Neural cell (in vitro differentiated cells): ENCODE results near the gene KASH5. TPM values are rescaled to one million over a fixed set of nuclear protein-coding genes. Genes with fewer than 3 reads are reported as not detected.

Experiments
- H2AFZ ChIP-seq: fragments of 200-600, 300-800 bp; sonication (generic), shearing (Covaris generic); 2 replicates; pipeline ENCODE4 v1.6.0; 2014; ENCODE audit warnings: low read depth, mild to moderate bottlenecking, antibody characterized with exemption, low read length, moderate library complexity
- H3F3A ChIP-seq: fragments of 200-600 bp; shearing (Covaris generic); 2 replicates; pipeline ENCODE4 v1.6.1; 2016; ENCODE audit warnings: mild to moderate bottlenecking, moderate library complexity, mixed read lengths, antibody characterized with exemption, low read length; ENCODE audit not compliant: insufficient read depth, poor library complexity, severe bottlenecking
- H3K27ac ChIP-seq: fragments of 200-600, 300-800 bp; sonication (generic), shearing (Covaris generic); 2 replicates; pipeline ENCODE4 v1.5.1; 2014; ENCODE audit warnings: mild to moderate bottlenecking, low read length, moderate library complexity
- H3K27me3 ChIP-seq: fragments of 300-800, 200-600 bp; sonication (generic), shearing (Covaris generic); 2 replicates; pipeline ENCODE4 v1.6.0; 2014; ENCODE audit warnings: mild to moderate bottlenecking, low read depth, low read length, moderate library complexity; ENCODE audit not compliant: insufficient read depth
- H3K36me3 ChIP-seq: fragments of 300-800, 200-600 bp; sonication (generic), shearing (Covaris generic); 2 replicates; pipeline ENCODE4 v1.5.1; 2014; ENCODE audit warnings: mild to moderate bottlenecking, antibody characterized with exemption, low read length, moderate library complexity; ENCODE audit not compliant: insufficient read depth
- H3K4me2 ChIP-seq: fragments of 300-800, 200-600 bp; sonication (generic), shearing (Covaris generic); 2 replicates; pipeline ENCODE4 v1.6.0; 2014; ENCODE audit warnings: mild to moderate bottlenecking, low read length
- H3K4me3 ChIP-seq: fragments of 300-800, 200-600 bp; sonication (generic), shearing (Covaris generic); 2 replicates; pipeline ENCODE4 v1.5.1; 2014; ENCODE audit warnings: mild to moderate bottlenecking, low read length, moderate library complexity
- H3K79me2 ChIP-seq: fragments of 200-600 bp; shearing (Covaris generic); replicated peaks from 2 replicates; pipeline ENCODE4 v1.6.0; 2014; ENCODE audit warnings: mild to moderate bottlenecking, low read length, moderate library complexity; ENCODE audit not compliant: insufficient read depth
- H3K9ac ChIP-seq: fragments of 300-800, 200-600 bp; sonication (generic), shearing (Covaris generic); 2 replicates; pipeline ENCODE4 v1.6.1; 2016; ENCODE audit warnings: mild to moderate bottlenecking, low read length, mixed read lengths
- H3K9me2 ChIP-seq: fragments of 200-600 bp; shearing (Covaris generic); 2 replicates; pipeline ENCODE4 v1.6.1; 2016; ENCODE audit warnings: mild to moderate bottlenecking, low read length, mixed read lengths; ENCODE audit not compliant: insufficient read depth
- H3K9me3 ChIP-seq: fragments of 200-600, 300-800 bp; sonication (generic), shearing (Covaris generic); 2 replicates; pipeline ENCODE4 v1.6.1; 2016; ENCODE audit warnings: mild to moderate bottlenecking, mixed run types, low read length, moderate library complexity, mixed read lengths
- H4K20me1 ChIP-seq: fragments of 200-600 bp; shearing (Covaris generic); 2 replicates; pipeline ENCODE4 v1.6.1; 2016; ENCODE audit warnings: mild to moderate bottlenecking, mixed run types; ENCODE audit not compliant: insufficient read depth
- EP300 ChIP-seq: fragments of 450-650 bp; conservative IDR thresholded peaks from 2 replicates; pipeline ENCODE4 v1.6.1; 2014; ENCODE audit warnings: antibody characterized with exemption, mild to moderate bottlenecking, moderate library complexity; ENCODE audit not compliant: poor library complexity, severe bottlenecking
- EZH2 ChIP-seq: fragments of 200-600, 300-800 bp; shearing (Covaris generic), sonication (generic); IDR thresholded peaks from 2 replicates; pipeline ENCODE4 v1.6.1; 2014; ENCODE audit warnings: antibody characterized with exemption, low read length, borderline replicate concordance, mild to moderate bottlenecking; ENCODE audit not compliant: insufficient read depth, poor library complexity, severe bottlenecking
- MXI1 ChIP-seq: fragments of 450-650 bp; conservative IDR thresholded peaks from 2 replicates; pipeline ENCODE4 v1.6.1; 2014; ENCODE audit warnings: antibody characterized with exemption, mild to moderate bottlenecking; ENCODE audit not compliant: poor library complexity, severe bottlenecking
- POLR2AphosphoS5 ChIP-seq: IDR thresholded peaks from 2 replicates; pipeline ENCODE4 v1.6.1; 2012
- RAD21 ChIP-seq: fragments of 450-650 bp; conservative IDR thresholded peaks from 2 replicates; pipeline ENCODE4 v1.6.1; 2014; ENCODE audit warnings: antibody characterized with exemption, mild to moderate bottlenecking, moderate library complexity
- SMC3 ChIP-seq: fragments of 450-650 bp; conservative IDR thresholded peaks from 2 replicates; pipeline ENCODE4 v1.6.1; 2014; ENCODE audit warnings: antibody characterized with exemption, mild to moderate bottlenecking, moderate library complexity; ENCODE audit not compliant: poor library complexity
- TAF1 ChIP-seq: IDR thresholded peaks from 2 replicates; pipeline ENCODE4 v1.6.1; 2012; ENCODE audit warnings: low read depth
- polyA plus RNA-seq: library from polyadenylated mRNA; depleted of rRNA; stranded (reverse); fragments of >200 nt; gene quantifications from 2 replicates; pipeline ENCODE4 v1.2.3, GENCODE V29; 2014
- TF ChIP-seq, protein P1 (sequence below): IDR thresholded peaks from 2 replicates; pipeline ENCODE4 v1.6.1; 2012; ENCODE audit warnings: borderline replicate concordance
- TF ChIP-seq, protein P2 (sequence below): fragments of 450-650 bp; IDR thresholded peaks from 2 replicates; pipeline ENCODE4 v1.5.1; 2014; ENCODE audit warnings: antibody characterized with exemption, mild to moderate bottlenecking, moderate library complexity; ENCODE audit not compliant: poor library complexity, severe bottlenecking

The KASH5 gene
- polyA plus RNA-seq, 1 donor from 2014 or later: 0.11 TPM

DNA sequence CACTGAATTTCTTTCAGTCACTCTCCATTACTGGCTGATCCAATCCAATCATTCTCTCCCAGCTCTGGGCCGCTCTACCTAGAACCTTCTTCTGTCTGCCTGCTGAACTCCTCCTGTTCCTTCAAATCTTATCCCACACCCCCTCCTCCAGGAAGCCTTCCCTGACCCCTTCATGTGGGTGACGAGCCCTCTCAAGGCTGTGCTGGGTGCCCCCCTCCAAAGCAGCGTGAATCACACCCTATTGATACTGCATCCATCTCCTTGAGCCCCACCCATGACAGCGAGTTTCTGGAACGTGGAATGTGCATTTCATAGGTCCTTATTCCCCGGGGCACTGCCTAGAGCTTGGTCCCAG, 60.4 kb downstream of the KASH5 start:
- Histone ChIP-seq H3K4me2 (no peak overlapping the region), H4K20me1 (no peaks in the 10 kb centered on the region), H3F3A (peaks cover 5% of the 10 kb centered on the region), H3K27ac (no peak overlapping the region), H3K27me3 (no peaks in the 10 kb centered on the region), H3K9me3 (no peaks in the 10 kb centered on the region), H3K9me2 (no peaks in the 10 kb centered on the region), H3K9ac (no peak overlapping the region), H3K4me3 (no peak overlapping the region), H3K36me3 (no peaks in the 10 kb centered on the region), H2AFZ (no peak overlapping the region), H3K79me2 (peaks cover 6% of the 10 kb centered on the region)
- TF ChIP-seq POLR2AphosphoS5 (no peak), MXI1 (no peak), SMC3 (no peak)
- TF ChIP-seq, protein P1, sequence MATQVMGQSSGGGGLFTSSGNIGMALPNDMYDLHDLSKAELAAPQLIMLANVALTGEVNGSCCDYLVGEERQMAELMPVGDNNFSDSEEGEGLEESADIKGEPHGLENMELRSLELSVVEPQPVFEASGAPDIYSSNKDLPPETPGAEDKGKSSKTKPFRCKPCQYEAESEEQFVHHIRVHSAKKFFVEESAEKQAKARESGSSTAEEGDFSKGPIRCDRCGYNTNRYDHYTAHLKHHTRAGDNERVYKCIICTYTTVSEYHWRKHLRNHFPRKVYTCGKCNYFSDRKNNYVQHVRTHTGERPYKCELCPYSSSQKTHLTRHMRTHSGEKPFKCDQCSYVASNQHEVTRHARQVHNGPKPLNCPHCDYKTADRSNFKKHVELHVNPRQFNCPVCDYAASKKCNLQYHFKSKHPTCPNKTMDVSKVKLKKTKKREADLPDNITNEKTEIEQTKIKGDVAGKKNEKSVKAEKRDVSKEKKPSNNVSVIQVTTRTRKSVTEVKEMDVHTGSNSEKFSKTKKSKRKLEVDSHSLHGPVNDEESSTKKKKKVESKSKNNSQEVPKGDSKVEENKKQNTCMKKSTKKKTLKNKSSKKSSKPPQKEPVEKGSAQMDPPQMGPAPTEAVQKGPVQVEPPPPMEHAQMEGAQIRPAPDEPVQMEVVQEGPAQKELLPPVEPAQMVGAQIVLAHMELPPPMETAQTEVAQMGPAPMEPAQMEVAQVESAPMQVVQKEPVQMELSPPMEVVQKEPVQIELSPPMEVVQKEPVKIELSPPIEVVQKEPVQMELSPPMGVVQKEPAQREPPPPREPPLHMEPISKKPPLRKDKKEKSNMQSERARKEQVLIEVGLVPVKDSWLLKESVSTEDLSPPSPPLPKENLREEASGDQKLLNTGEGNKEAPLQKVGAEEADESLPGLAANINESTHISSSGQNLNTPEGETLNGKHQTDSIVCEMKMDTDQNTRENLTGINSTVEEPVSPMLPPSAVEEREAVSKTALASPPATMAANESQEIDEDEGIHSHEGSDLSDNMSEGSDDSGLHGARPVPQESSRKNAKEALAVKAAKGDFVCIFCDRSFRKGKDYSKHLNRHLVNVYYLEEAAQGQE: no peak

DNA sequence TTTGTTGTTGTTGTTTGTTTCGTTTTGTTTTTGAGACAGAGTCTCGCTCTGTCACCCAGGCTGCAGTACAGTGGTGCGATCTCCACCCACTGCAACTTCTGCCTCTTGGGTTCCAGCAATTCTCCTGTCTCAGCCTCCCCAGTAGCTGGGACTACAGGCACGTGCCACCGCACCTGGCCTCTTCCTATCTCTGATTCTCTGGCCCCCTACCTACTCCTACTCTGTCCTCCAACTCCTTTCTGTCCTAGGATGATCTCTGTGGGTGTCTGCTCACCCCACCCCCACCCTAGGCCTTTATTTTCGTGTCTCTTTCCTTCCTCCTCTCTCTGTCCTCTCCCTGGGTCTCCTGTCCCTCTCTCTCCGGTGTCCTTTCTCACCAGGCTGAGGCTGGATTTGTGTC, 62.4 kb downstream of the KASH5 start:
- H3K9me2 ChIP-seq: no peaks in the 10 kb centered on the region
- peak overlapping the region; percentile 45 for H3K4me2 ChIP-seq
- H3K9me3 ChIP-seq: no peaks in the 10 kb centered on the region
- H3K4me3 ChIP-seq: peak overlapping the region; percentile 85
- H3K79me2 ChIP-seq: peaks cover 6% of the 10 kb centered on the region
- peak overlapping the region; percentile 78 for H3K9ac ChIP-seq
- TF ChIP-seq SMC3 (no peak), TAF1 (no peak), RAD21 (no peak), POLR2AphosphoS5 (no peak), MXI1 (no peak), EP300 (no peak)
- TF ChIP-seq, protein P2, sequence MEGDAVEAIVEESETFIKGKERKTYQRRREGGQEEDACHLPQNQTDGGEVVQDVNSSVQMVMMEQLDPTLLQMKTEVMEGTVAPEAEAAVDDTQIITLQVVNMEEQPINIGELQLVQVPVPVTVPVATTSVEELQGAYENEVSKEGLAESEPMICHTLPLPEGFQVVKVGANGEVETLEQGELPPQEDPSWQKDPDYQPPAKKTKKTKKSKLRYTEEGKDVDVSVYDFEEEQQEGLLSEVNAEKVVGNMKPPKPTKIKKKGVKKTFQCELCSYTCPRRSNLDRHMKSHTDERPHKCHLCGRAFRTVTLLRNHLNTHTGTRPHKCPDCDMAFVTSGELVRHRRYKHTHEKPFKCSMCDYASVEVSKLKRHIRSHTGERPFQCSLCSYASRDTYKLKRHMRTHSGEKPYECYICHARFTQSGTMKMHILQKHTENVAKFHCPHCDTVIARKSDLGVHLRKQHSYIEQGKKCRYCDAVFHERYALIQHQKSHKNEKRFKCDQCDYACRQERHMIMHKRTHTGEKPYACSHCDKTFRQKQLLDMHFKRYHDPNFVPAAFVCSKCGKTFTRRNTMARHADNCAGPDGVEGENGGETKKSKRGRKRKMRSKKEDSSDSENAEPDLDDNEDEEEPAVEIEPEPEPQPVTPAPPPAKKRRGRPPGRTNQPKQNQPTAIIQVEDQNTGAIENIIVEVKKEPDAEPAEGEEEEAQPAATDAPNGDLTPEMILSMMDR: no peak
- no peaks in the 10 kb centered on the region for H3K27me3 ChIP-seq
- H3F3A ChIP-seq: peaks cover 5% of the 10 kb centered on the region
- H3K27ac ChIP-seq: no peak overlapping the region
- no peaks in the 10 kb centered on the region for H3K36me3 ChIP-seq
- no peaks in the 10 kb centered on the region for H4K20me1 ChIP-seq
- H2AFZ ChIP-seq: no peak overlapping the region

DNA sequence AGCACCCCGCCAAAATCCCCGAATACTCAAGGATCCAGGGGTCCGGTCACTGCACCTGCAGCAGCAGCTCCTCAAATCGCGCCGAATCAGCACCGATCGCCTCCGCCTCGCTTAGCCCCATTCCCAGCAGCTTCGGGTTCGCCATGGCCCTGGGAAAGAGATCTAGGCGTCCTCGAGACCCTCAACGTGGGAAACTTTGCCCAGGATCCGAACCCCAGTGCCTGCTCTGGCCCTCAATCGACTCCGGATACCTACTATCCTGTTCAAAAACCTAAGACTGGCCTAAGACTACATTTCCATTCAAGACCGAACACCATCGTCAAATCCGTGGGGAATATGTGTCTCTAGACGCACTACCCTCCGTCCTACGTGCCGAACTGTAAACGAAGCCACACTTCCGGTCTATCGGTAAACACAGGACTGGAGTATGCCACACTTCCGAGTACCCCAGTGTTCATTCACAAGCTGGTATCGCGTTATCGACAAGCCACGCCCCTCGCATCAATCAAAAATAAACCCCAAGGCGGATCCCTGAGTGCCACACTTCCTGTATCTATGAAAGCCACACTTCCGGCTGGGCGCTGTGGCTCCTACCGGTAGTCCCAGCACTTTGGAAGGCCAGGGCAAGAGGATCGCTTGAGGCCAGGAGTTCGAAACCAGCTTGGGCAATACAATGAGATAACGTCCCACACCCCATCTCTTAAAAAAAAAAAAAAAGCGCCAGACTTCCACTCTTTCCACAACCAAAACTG, 63.6 kb downstream of the KASH5 start, which contains the start of gene PIH1D1:
Gene PIH1D1 (minus strand): TSS at position 385 of the 752 bp plus-strand sequence. CDS start 240 bp downstream, at position 145.
- Histone ChIP-seq H4K20me1 (no peaks in the 10 kb centered on the region), H3K9ac (peak within 1 kb of the TSS; percentile 91), H3K36me3 (no peaks in the 10 kb centered on the region), H3K27ac (peak within 1 kb of the TSS; percentile 99), H3K9me2 (no peaks in the 10 kb centered on the region), H3K4me2 (peak within 1 kb of the TSS; percentile 45), H2AFZ (peak within 1 kb of the TSS; percentile 94), H3F3A (peaks cover 5% of the 10 kb centered on the region), H3K9me3 (no peaks in the 10 kb centered on the region), H3K27me3 (no peaks in the 10 kb centered on the region), H3K4me3 (peak within 1 kb of the TSS; percentile 85), H3K79me2 (peaks cover 6% of the 10 kb centered on the region)
- TF ChIP-seq TAF1: no peak
- TF ChIP-seq MXI1: peak; percentile 86
- TF ChIP-seq, protein P2: peak; percentile 55
- TF ChIP-seq RAD21: peak; percentile 22
- peak; percentile 97 for TF ChIP-seq POLR2AphosphoS5
- no peak for TF ChIP-seq EZH2
- no peak for TF ChIP-seq EP300
- TF ChIP-seq, protein P1: peak; percentile 54
- TF ChIP-seq SMC3: peak; percentile 33
